Kidney epithelial cell (primary cell): Measurements from ENCODE around the gene DNTT. TPM values are rescaled to one million over a fixed set of nuclear protein-coding genes. Genes with fewer than 3 reads are reported as not detected.

Source experiments
- DNase-seq: peaks from one replicate; pipeline ENCODE4 v3.0.0-alpha.2; 2010; ENCODE audit warnings: low read depth
- H3K27me3 ChIP-seq: 2 replicates; pipeline ENCODE4 v1.6.0; 2011; ENCODE audit warnings: low read length; ENCODE audit not compliant: control insufficient read depth, insufficient read depth
- H3K36me3 ChIP-seq: 2 replicates; pipeline ENCODE4 v1.5.1; 2011; ENCODE audit warnings: low read length; ENCODE audit not compliant: control insufficient read depth, insufficient read depth
- H3K4me3 ChIP-seq: 2 replicates; pipeline ENCODE4 v1.5.1; 2011; ENCODE audit warnings: low read depth, mild to moderate bottlenecking, control low read depth, low read length
- CTCF ChIP-seq: IDR thresholded peaks from 2 replicates; pipeline ENCODE4 v1.5.1; 2011; ENCODE audit warnings: mild to moderate bottlenecking, moderate library complexity, low read length, control low read depth, inconsistent platforms; ENCODE audit not compliant: insufficient read depth, poor library complexity, severe bottlenecking
- total RNA-seq: library from RNA; depleted of rRNA; stranded (reverse); fragments of >200 nt; gene quantifications from 2 replicates; pipeline ENCODE4 v1.2.3, GENCODE V29; 2015

DNTT gene
- total RNA-seq, 1 donor from 2014 or later = not detected

GRCh38 chr10:96380821-96381220, 76.6 kb downstream of the DNTT start:
- Histone ChIP-seq H3K27me3 (no peaks in the 10 kb centered on the region), H3K4me3 (no peak overlapping the region), H3K36me3 (no peaks in the 10 kb centered on the region)
- DNase-seq = no peak
- no peak for TF ChIP-seq CTCF

GRCh38 chr10:96384506-96384905, 80.3 kb downstream of the DNTT start:
- no peak for DNase-seq
- TF ChIP-seq CTCF = no peak
- H3K36me3 ChIP-seq = no peaks in the 10 kb centered on the region

GRCh38 chr10:96387161-96387560, 82.9 kb downstream of the DNTT start:
- H3K27me3 ChIP-seq = no peaks in the 10 kb centered on the region
- DNase-seq = no peak
- no peaks in the 10 kb centered on the region for H3K36me3 ChIP-seq
- H3K4me3 ChIP-seq = no peak overlapping the region
- no peak for TF ChIP-seq CTCF

More at GRCh38 chr10:96384506-96384905, 80.3 kb downstream of the DNTT start:
- Histone ChIP-seq H3K27me3 (no peaks in the 10 kb centered on the region), H3K4me3 (no peak overlapping the region)

- no peaks in the 10 kb centered on the region for H3K36me3 ChIP-seq
- no peak overlapping the region for H3K4me3 ChIP-seq
- DNase-seq = no peak
- no peaks in the 10 kb centered on the region for H3K27me3 ChIP-seq
- TF ChIP-seq CTCF = no peak
These were observed 83.4 kb downstream of the DNTT start for GRCh38 chr10:96387601-96388000.

Other genes starting within 250 kb of the DNTT start
- gene ZNF518A, start 174.1 kb upstream of the DNTT start, total RNA-seq = 15.5 and 15.9 TPM in 2 replicates
- 0.38 and 0.55 TPM in 2 replicates for gene BLNK, start 32.9 kb upstream of the DNTT start, total RNA-seq
- not detected in 2 replicates for gene OPALIN, start 54.6 kb downstream of the DNTT start, total RNA-seq
- 2.2 and 2.8 TPM in 2 replicates for gene TLL2, start 209.5 kb downstream of the DNTT start, total RNA-seq